ENCODE measurements around the gene CD300LG.

- TF ChIP-seq EZH2 (IDR thresholded peaks at IDR 0.05; ENCODE audit: borderline replicate concordance, low read depth, low read length, poor library complexity, severe bottlenecking) = no peak
- TF ChIP-seq, protein P1, sequence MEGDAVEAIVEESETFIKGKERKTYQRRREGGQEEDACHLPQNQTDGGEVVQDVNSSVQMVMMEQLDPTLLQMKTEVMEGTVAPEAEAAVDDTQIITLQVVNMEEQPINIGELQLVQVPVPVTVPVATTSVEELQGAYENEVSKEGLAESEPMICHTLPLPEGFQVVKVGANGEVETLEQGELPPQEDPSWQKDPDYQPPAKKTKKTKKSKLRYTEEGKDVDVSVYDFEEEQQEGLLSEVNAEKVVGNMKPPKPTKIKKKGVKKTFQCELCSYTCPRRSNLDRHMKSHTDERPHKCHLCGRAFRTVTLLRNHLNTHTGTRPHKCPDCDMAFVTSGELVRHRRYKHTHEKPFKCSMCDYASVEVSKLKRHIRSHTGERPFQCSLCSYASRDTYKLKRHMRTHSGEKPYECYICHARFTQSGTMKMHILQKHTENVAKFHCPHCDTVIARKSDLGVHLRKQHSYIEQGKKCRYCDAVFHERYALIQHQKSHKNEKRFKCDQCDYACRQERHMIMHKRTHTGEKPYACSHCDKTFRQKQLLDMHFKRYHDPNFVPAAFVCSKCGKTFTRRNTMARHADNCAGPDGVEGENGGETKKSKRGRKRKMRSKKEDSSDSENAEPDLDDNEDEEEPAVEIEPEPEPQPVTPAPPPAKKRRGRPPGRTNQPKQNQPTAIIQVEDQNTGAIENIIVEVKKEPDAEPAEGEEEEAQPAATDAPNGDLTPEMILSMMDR (conservative IDR thresholded peaks at IDR 0.05; ENCODE audit: low read depth, low read length) = no peak
These were observed 41.9 kb upstream of the CD300LG start for GRCh38 chr17:43805117-43805516.
